HG02981 (cell line): Measurements from ENCODE around the gene JADE2.
"Not testable (repeated sequence)": the region's sequence is repeated elsewhere in the genome, so short reads cannot be mapped to it uniquely, and the experiment has no call there.

ENCODE experiments used
- ATAC-seq: cut with Tn5 transposase; IDR thresholded peaks from one replicate; pipeline ENCODE4 v1.9.1; 2021; ENCODE audit warnings: mild to moderate bottlenecking, moderate library complexity; ENCODE audit not compliant: unreplicated experiment

JADE2 gene

DNA sequence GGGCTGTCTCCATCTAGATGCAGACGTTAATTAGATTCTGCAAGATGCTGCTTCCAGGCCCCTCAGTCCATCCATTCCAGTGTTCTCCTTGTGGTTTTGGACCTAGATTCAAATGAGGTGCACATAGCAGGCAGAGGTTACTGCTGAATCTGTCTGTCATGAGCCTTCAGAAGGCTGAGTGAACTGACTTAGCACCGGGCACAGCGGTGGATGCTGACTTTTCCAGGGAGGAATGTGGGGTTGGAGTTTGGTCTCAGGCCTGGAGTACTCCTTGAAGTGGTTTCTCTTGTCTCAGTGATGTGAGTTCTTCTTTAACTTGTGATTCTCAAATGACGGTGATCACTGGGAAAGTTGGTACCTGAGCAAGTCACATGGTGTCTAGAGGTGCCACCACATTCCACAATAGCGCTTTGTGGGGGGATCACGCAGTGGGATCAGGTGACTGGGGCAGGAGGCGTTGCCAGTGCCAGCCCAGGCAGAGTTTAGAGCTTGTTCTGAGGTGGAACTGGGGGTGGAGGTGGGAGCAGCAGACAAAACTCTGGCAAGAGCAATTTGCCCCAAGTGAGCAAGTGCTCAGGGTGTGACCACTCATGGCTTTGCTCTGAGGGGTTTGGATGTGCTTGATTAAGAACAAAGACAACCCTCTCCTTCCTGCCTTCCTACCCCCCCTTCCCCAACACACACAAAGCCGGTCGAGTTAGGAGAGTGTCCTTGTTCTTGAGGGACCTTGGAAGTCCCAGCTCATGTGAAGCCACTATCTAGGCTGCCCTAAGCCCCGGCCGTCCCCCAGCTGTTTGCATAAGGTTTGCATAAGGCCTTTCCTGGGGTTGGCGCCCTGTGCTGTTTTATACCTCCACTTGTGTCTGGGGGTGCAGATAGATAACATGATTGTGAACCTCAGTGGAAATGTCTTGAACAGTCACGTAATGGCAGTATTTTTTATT lies 25.1 kb downstream of the JADE2 start:
- no peak for ATAC-seq

DNA sequence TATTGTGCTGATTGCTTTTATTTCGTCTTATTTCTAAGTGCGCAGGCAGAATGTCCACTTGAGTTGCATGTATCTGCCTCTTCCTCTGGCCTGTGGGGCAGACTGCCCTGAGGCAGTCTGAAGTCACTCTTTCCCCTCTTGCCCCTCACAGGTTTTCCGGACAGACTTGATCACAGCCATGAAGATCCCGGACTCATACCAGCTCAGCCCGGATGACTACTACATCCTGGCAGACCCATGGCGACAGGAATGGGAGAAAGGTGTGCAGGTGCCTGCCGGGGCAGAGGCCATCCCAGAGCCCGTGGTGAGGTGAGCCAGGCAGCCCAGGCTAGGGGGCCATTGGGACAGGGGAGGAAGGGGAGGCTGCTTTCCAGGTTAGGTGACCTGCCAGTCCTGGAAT lies 26.4 kb downstream of the JADE2 start:
- no peak for ATAC-seq

DNA sequence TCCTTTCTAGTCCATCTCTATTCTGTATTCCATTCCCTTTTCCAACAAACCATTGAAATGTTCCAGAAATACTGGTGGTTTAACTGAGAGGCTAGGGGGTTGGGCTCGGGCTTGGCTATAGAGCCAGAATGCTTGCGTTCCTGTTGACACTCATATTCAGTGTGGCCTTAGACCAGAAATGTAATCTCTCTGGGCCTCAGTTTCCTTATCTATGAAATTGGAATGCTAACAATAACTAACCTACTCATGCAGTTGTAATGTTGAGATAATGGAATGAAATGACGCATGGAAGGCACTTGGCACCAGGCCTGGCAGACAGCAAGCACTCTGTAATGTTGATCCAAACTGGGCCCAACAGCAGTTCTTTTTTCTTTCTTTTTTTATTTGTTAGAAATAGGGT lies 26.8 kb downstream of the JADE2 start:
- no peak for ATAC-seq

DNA sequence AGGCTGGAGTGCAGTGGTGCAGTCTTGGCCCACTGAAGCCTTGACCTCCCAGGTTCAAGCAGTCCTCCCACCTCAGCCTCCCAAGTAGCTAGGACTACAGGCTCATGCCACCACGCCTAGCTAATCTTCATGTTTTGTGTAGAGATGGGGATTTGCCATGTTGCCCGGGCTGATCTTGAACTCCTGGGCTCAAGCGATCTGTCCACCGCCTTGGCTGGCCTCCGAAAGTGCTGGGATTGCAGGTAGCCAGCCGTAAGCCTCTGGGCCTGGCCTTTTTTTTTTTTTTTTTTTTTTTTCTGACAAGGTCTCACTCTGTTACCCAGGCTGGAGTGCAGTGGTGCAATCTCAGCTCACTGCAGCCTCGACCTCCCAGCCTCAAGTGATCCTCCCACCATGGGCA lies 27.2 kb downstream of the JADE2 start:
- not testable (repeated sequence) for ATAC-seq

DNA sequence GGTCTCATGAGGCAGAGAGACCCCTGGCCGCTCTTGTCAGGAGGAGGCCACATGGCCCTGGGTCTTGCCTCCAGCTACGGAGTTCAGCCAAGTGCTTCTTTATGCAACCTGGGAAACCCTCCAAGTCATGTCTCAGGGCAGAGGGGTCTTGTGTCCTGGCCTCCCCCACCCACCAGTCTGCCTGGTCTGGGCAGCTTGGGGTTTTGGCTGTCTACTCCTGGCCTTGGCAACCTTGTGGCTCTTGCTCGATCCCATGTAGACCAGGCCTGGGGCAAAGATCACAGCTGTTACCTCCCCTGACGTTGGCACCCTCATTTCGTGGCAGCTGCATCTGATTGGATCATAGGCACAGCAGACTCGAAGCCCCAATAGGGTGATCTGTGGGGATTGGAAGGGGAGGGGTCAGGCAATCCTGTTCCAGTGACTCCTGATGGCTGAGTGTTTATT lies 28.4 kb downstream of the JADE2 start:
- peak; percentile 2 for ATAC-seq

DNA sequence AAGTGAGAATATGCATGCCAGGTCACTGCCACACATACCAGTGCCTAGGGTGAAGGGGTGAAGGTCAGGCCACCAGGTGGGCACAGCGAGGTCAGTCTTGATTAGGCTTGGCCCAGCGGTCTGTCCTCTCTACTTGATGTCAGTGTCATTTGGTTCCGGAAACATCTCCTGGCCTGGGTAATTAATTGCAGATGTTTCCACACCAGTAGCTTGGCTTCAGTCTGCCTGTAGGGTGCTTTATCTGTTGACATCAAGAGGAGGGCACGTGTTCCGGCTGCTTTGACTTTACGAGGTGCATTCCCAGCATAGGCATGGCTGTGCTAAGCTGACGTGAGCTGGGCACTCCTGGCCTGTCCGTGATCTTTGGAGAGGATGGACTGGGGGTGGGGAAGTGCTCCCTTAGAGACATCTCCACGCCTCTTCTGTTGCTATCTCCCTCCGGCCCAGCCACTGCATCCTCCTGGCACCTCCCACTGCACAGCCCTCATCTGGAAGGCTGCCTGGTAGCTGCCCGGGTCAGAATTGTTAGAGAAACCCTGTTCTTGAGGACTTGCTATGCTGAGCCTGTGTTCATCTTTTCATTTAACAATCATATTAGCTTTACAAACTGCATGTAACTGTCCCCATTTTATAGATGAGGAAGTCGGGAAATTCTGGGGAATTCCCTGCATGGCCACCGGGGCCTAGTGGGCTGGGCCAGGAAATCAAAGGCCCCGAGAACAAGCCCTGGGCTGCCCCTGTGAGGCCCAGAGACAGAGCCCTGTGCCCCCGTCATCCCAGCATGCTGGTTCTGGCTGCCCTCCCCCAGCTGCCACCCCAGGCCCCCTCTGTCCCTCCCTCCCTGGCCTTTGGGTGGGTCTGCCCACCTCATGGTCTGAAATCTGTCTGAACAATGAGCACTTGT lies 29.1 kb downstream of the JADE2 start:
- ATAC-seq: peak; percentile 49

DNA sequence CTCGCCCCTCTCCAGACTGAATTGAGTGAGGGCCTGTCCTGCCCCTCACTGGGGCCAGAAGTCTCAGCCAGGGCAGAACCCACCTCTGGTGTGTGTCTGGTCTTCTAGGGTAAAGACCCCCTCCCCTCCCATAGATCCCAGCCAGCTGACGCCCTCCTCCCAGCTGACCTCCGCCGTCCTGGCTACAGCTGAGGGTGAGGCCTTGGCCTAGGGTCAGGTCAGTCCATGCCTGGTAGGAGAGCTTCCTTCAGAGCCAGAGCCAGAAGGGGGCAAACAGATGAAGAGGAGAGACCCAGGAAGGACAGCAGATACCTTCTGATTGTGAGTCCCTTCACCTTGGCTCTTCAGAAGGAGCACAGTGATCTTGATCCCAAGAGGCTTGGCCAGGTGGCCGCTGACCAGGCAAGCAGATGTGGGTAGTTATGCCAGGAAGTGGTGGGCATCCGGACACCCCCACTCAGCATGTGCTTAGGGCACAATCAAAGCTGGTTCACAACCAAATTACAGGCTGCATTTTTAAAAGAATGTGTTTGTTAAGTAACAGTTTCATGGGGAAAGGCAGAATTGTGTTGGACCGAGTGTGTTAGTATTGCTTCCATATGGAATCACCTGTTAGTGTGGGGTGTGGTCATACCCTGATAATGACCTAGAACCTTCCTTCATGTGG lies 29.9 kb downstream of the JADE2 start:
- no peak for ATAC-seq

DNA sequence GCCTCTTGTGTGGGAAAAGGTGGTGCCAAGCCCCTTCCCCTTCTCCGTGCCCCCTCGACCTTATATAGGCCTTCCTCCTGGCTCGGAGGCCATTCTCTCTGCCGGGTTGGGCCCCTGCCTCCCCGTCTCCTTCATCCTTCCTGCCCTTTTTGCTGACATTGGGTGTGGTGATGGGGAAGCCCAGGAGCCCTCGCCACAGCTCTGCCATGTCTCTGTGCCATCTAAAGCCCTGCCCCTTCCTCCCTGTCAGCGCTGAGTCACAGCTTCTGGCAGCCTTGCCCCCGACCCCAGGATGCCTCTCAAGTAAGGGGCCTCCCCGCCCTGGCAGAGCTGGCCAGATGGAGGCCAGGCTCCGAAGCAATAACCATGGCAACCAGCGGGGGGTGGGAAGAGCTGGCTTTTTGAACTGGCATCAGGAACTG lies 30.4 kb downstream of the JADE2 start:
- peak; percentile 43 for ATAC-seq

DNA sequence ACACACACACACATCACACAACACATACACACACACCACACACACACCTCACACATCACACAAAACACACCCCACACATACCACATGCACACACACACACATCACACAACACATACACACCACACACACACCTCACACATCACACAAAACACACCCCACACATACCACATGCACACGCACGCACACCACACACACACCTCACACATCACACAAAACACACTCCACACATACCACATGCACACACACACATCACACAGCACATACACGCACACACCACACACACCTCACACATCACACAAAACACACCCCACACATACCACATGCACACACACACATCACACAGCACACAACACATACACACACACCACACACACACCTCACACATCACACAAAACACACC lies 31.1 kb downstream of the JADE2 start:
- ATAC-seq: not testable (repeated sequence)

DNA sequence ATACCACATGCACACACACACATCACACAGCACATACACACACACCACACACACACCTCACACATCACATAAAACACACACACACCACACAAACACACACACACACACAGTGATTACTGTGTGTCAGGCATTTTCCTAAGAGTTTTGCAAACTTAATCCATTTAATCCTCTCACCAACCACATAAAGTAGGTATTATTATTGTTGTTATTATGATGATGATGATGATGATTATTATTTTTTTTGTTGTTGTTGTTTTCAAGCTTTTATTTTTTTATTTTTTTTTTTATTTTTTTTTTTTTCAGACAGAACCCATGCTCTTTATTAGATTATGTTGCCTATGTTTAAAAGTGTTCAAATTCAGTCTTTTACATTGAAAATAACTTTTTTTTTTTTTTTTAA lies 31.5 kb downstream of the JADE2 start:
- ATAC-seq: no peak

DNA sequence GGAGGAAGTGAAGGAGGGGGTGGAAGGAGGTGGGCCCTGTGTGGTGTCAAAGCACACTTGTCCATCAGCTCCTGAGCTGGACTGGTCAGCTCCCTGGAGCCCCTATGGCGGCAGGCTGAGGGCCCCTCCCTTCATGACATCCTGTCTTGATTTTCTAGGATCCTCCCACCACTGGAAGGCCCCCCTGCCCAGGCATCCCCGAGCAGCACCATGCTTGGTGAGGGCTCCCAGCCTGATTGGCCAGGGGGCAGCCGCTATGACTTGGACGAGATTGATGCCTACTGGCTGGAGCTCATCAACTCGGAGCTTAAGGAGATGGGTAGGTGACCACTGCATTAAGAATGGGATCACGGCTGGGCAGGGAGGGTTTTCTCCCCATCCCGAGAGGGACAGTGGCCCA lies 34.2 kb downstream of the JADE2 start:
- no peak for ATAC-seq

DNA sequence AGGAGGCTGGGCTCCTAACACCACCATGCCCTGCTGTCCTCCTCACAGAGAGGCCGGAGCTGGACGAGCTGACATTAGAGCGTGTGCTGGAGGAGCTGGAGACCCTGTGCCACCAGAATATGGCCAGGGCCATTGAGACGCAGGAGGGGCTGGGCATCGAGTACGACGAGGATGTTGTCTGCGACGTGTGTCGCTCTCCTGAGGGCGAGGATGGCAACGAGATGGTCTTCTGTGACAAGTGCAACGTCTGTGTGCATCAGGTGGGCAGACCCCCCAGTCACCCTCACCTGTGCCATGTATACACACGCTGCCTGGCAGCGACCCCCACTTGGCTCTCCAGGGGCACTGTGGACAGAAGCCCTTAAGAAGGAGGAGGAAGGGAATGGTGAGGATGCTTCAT lies 35.2 kb downstream of the JADE2 start:
- no peak for ATAC-seq

DNA sequence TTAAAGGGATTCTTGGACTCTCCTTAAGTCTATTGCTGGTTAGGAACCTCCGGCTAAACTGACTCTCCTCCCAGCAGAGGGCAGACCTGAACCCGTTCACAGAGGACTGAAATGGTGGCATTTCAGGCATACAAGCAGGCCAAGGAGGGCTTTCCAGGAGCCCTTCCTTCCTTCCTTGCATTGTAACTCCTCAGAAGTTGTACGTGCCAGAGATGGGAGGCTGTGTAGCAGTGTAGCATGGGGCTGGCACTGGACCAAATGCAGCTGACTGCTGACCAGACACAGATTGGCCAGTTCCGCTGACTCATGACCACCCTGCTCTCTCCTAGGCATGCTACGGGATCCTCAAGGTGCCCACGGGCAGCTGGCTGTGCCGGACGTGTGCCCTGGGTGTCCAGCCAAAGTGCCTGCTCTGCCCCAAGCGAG lies 36.4 kb downstream of the JADE2 start:
- ATAC-seq: no peak

DNA sequence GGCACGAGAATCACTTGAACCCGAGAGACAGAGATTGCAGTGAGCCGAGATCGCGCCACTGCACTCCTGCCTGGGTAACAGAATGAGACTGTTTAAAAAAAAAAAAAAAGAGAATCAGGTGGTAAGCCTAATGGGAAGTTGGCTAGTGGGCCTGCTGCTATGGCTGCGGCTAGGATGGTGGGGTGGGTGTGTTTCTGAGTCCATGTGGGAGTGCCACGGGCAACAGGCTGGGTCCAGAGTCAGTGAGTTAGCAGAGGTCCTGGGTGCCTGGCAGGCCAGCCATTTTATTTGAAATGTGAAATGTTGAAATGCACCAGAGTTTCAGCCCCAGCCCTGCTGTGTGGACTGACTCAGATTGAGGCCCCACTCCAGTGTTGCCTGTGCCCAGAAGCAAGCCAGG lies 37.8 kb downstream of the JADE2 start:
- ATAC-seq: no peak

DNA sequence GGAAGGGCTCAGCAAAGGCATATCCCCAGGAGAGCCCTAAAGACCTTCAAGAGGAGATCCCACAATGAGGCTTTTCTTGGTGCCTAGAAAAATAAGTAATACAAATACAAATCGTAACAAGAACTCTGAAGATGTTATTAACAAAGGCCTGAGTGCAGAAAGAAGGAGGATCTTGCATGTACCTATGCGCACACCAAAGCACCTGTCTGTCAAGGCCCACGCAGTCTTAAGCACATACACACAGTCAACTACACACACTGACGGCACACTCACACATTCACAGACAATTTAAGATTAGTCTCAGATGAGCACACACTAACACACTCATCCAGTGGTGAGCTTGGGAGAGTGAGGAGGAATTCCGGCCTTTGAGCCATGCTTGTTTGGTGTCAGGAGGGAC lies 38.5 kb downstream of the JADE2 start:
- no peak for ATAC-seq

DNA sequence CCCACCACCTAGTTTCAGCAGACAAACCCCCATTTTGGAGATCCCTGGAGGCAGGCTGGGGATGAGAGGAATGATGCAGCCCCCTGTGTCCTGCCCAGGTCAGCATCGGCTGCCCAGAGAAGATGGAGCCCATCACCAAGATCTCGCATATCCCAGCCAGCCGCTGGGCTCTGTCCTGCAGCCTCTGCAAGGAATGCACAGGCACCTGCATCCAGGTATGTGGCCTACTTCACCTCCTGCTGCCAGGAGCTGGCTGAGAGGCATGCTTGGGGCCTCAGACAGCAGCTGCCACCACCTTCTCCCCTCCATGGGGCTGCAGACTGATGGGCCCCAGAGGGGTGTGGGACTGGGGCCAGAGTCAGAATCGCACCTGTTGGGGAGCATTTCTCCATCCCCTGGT lies 38.9 kb downstream of the JADE2 start:
- ATAC-seq: no peak

DNA sequence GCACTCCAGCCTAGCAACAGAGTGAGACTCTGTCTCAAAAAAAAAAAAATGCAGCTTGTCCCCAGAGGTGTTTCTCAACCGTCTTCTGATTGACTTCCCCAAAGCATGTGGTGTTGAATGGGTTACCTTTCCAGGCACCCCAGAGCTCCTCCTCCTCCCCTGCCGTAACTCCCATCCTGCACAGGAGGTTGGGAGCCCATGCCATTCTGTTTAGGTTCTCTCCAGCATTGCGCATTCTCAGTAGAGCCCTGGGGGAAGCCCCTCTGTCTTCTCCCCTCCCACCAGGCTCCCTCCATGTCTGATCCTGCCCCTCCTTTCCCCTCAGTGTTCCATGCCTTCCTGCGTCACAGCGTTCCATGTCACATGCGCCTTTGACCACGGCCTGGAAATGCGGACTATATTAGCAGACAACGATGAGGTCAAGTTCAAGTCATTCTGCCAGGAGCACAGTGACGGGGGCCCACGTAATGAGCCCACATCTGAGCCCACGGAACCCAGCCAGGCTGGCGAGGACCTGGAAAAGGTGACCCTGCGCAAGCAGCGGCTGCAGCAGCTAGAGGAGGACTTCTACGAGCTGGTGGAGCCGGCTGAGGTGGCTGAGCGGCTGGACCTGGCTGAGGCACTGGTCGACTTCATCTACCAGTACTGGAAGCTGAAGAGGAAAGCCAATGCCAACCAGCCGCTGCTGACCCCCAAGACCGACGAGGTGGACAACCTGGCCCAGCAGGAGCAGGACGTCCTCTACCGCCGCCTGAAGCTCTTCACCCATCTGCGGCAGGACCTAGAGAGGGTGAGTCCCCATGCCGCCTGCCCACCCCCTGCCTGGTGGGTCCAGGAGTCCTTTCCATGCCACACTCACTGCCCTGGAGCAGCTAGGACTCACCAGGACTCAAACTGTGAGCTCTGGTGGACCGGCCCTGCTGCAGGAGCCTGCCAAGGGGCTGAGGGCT lies 40.6 kb downstream of the JADE2 start:
- ATAC-seq: no peak

DNA sequence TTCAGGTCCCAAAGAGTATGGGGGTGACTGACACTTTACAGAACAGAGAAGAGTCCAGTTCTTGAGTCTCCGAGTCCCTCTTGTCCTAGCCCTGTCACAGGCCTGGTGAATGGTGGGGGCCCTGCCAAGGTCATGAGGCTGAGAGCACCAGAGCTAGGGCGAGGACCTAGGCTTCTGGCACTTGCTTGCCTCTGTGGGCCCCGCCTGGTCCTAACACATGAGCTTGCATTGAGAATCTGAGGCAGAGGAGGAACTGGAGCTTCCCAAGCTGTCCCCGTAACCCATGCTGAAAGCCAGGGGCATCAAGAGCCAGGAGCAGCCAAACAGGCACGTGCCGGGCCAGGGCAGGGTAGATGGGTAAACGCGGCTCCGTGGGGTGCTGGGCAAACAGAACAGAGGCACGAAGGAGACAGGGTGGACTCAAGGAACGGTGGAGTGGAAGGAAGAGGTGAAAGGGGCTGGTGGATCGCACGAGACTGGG lies 41.3 kb downstream of the JADE2 start:
- no peak for ATAC-seq

DNA sequence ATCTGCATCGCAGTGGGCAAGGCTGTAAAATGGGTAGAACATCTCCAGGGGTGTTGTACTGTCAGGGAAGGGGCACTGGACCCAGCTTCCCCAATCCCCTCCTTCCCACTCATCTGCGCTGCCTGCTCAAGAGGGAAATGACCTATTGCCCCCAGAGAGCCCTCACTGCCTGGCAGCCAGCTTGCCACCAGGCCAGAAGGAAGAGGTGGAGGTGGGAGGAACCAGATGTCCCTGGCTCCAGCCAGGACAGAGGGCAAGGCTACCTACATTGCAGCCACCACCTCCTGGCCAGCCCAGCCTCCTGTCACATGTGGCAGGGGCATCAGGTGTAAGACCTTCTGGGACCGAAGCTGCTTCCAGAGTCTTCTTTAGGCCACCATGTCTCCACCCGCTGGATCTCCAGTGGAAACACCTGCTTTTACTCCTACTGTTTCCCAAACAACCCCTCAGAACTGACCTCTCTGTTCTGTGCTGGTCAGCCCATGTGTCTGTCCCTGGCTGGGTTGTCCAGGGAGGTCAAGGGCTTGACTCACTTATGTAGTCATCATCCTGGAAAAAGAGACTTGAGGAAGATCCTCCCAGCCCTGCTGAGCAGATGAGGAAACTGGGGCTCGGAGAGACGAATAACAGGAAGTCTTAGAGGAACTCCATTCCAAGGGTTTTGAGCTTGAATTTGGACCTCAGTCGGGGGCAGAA lies 42.3 kb downstream of the JADE2 start:
- ATAC-seq: no peak
